CD4-positive, CD25-positive, alpha-beta regulatory T cell (primary cell): ENCODE results near the gene TGM5. TPM values are rescaled to one million over a fixed set of nuclear protein-coding genes. Genes with fewer than 3 reads are reported as not detected.
"Not testable (repeated sequence)": the region's sequence is repeated elsewhere in the genome, so short reads cannot be mapped to it uniquely, and the experiment has no call there.

ENCODE experiments used
- ATAC-seq, 2 donors: fragments of 150-1000 bp; cut with Tn5 transposase; one replicate each; pipeline ENCODE4 v1.10.0; 2021; ENCODE audit warnings: low read depth in 2 of 2, moderate number of reproducible peaks in 2 of 2, moderate library complexity in 1 of 2
- DNase-seq, 3 donors: peaks; one replicate each; pipeline versions ENCODE4 v3.0.0 to v3.0.0-alpha.2; 2012 to 2022; ENCODE audit warnings: mixed read lengths in 1 of 3
- H3K27ac ChIP-seq: one replicate; pipeline ENCODE4 v1.7.0; 2013; ENCODE audit warnings: mild to moderate bottlenecking, low read length; ENCODE audit not compliant: insufficient read depth, poor library complexity, severe bottlenecking
- H3K27me3 ChIP-seq: one replicate; pipeline ENCODE4 v1.7.0; 2013; ENCODE audit warnings: low read length; ENCODE audit not compliant: control insufficient read depth, insufficient read depth
- H3K36me3 ChIP-seq: one replicate; pipeline ENCODE4 v1.7.0; 2013; ENCODE audit warnings: mild to moderate bottlenecking, low read length, moderate library complexity; ENCODE audit not compliant: control insufficient read depth, insufficient read depth
- H3K4me1 ChIP-seq: 2 replicates; pipeline ENCODE4 v1.7.0; 2013; ENCODE audit warnings: mild to moderate bottlenecking, low read length; ENCODE audit not compliant: insufficient read depth, control insufficient read depth, poor library complexity, severe bottlenecking
- H3K4me3 ChIP-seq: one replicate; pipeline ENCODE4 v1.7.0; 2013; ENCODE audit warnings: low read depth, mild to moderate bottlenecking, low read length, moderate library complexity
- H3K9me3 ChIP-seq, 2 experiments: 1 replicate in 1 of 2; 2 replicates in 1 of 2; pipeline ENCODE4 v1.7.0; 2013; ENCODE audit warnings: low read length in 2 of 2, mild to moderate bottlenecking in 1 of 2, moderate library complexity in 1 of 2; ENCODE audit not compliant: control insufficient read depth in 2 of 2
- H3K27ac Mint-ChIP-seq, 3 donors: one replicate each; pipeline ENCODE4 v1.8.0; 2020 to 2022; ENCODE audit warnings: mild to moderate bottlenecking in 3 of 3, mixed read lengths in 3 of 3, moderate library complexity in 2 of 3
- H3K27me3 Mint-ChIP-seq: one replicate; pipeline ENCODE4 v1.8.0; 2022; ENCODE audit warnings: mild to moderate bottlenecking, mixed read lengths
- H3K36me3 Mint-ChIP-seq: one replicate; pipeline ENCODE4 v1.8.0; 2020; ENCODE audit warnings: mixed read lengths
- H3K4me1 Mint-ChIP-seq, 4 donors: one replicate each; pipeline ENCODE4 v1.8.0; 2020 to 2022; ENCODE audit warnings: mixed read lengths in 4 of 4, mild to moderate bottlenecking in 1 of 4
- H3K4me3 Mint-ChIP-seq, 4 donors: one replicate each; pipeline ENCODE4 v1.8.0; 2020 to 2022; ENCODE audit warnings: mild to moderate bottlenecking in 4 of 4, mixed read lengths in 4 of 4, moderate library complexity in 3 of 4
- H3K9me3 Mint-ChIP-seq, 7 donors: one replicate each; pipeline ENCODE4 v1.8.0; 2020 to 2022; ENCODE audit warnings: mixed read lengths in 7 of 7, mild to moderate bottlenecking in 3 of 7, moderate library complexity in 2 of 7
- polyA plus RNA-seq, 4 donors: library from polyadenylated mRNA; unstranded; fragments of 300-500 nt; fragmentation: Illumina TruSeq; gene quantifications; one replicate each; pipeline ENCODE4 v1.2.3, GENCODE V29; 2021
- total RNA-seq: library from RNA; stranded (reverse); gene quantifications from one replicate; pipeline ENCODE4 v1.2.3, GENCODE V29; 2022

TGM5 gene
- total and polyA plus RNA-seq, 5 donors from 2014 or later, result not detected

GRCh38 chr15:43232289-43232874 is 34.3 kb downstream of the TGM5 start:
- H3K4me1 ChIP-seq, result no peaks in the 10 kb centered on the region
- H3K27me3 Mint-ChIP-seq, result peaks cover 28% of the 10 kb centered on the region
- ATAC-seq (no peak), DNase-seq (no peak)
- no peak overlapping the region for H3K27ac Mint-ChIP-seq
- H3K4me3 ChIP-seq, result no peak overlapping the region
- H3K27me3 ChIP-seq, result no peaks in the 10 kb centered on the region
- H3K27ac ChIP-seq, result no peak overlapping the region
- H3K36me3 ChIP-seq, result no peaks in the 10 kb centered on the region
- H3K9me3 ChIP-seq, result no peaks in the 10 kb centered on the region
- H3K4me1 Mint-ChIP-seq, result no peaks in the 10 kb centered on the region
- no peak overlapping the region for H3K4me3 Mint-ChIP-seq
- no peaks in the 10 kb centered on the region for H3K36me3 Mint-ChIP-seq
- H3K9me3 Mint-ChIP-seq, result peaks cover 0 to 4% (median 0%) of the 10 kb centered on the region in 7 donors

DNA sequence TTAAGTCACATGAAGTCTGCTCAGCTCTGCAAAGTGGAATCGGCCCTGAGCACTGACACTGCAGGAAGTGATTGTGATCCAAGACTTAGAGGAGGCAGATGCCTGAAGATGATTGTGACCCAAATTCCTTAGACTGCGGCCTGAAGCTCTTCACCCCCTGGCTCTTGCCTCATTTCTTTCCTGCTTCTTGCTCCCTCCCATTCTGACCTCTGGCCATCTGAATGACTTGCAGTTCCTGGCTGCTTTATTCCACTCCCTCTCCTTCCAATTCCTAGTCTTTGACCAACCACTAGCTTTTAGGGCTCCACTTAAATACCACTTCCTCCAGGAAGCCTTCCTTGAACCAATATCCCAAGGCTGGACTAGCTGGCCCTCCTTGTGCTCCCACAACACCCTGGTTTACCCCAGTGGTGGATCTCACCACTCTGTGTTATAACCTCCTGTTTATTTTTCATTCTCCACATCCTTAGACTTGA is 36.0 kb downstream of the TGM5 start:
- Histone ChIP-seq H3K4me3 (no peak overlapping the region), H3K9me3 (no peaks in the 10 kb centered on the region), H3K36me3 (no peaks in the 10 kb centered on the region), H3K4me1 (no peaks in the 10 kb centered on the region), H3K27ac (no peak overlapping the region), H3K27me3 (no peaks in the 10 kb centered on the region)
- DNase-seq, result no peak
- peaks cover 0 to 4% (median 2%) of the 10 kb centered on the region in 4 donors for H3K4me1 Mint-ChIP-seq
- no peak for ATAC-seq
- H3K27me3 Mint-ChIP-seq, result peaks cover 17% of the 10 kb centered on the region
- H3K36me3 Mint-ChIP-seq, result no peaks in the 10 kb centered on the region
- H3K4me3 Mint-ChIP-seq, result no peak overlapping the region
- no peak overlapping the region for H3K27ac Mint-ChIP-seq
- H3K9me3 Mint-ChIP-seq, result peaks cover 0 to 4% (median 0%) of the 10 kb centered on the region in 7 donors

- no peaks in the 10 kb centered on the region for H3K36me3 Mint-ChIP-seq
- no peak overlapping the region for H3K27ac Mint-ChIP-seq
- Histone ChIP-seq H3K36me3 (no peaks in the 10 kb centered on the region), H3K4me3 (no peak overlapping the region), H3K27ac (no peak overlapping the region), H3K27me3 (no peaks in the 10 kb centered on the region), H3K4me1 (no peaks in the 10 kb centered on the region), H3K9me3 (no peaks in the 10 kb centered on the region)
- peaks cover 22% of the 10 kb centered on the region for H3K27me3 Mint-ChIP-seq
- peaks cover 0 to 4% (median 0%) of the 10 kb centered on the region in 7 donors for H3K9me3 Mint-ChIP-seq
- ATAC-seq (no peak), DNase-seq (no peak)
- H3K4me1 Mint-ChIP-seq, result peaks cover 0 to 8% (median 6%) of the 10 kb centered on the region in 4 donors
- no peak overlapping the region for H3K4me3 Mint-ChIP-seq
Measured at GRCh38 chr15:43229977-43230376, 36.8 kb downstream of the TGM5 start.

DNA sequence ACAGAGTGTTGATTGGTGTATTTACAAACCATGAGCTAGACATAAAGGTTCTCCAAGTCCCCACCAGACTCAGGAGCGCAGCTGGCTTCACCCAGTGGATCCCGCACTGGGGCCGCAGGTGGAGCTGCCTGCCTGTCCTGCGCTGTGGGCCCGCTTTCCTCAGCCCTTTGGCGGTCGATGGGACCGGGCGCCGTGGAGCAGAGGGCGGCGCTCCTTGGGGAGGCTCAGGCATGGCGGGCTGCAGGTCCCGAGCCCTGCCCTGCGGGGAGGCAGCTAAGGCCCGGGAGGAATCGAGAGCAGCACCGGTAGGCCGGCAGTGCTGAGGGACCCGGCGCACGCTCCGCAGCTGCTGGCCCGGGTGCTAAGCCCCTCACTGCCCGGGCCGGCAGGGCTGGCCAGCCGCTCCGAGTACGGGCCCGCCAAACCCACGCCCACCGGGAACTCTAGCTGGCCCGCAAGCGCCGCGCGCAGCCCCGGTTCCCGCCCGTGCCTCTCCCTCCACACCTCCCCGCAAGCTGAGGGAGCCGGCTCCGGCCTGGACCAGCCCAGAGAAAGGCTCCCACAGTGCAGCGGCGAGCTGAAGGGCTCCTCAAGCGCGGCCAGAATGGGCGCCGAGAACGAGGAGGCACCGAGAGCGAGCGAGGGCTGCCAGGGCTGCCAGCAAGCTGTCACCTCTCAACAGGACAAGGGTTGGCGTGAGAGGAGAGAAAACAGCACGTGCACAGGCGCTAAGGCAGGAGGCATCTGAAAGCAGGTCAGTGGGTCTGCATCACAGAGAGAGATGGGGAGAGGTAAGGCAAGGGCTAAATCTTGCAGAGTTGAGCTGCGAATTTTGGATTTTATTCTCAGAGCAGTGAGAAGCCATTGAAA is 40.1 kb downstream of the TGM5 start:
- Histone ChIP-seq H3K36me3 (no peaks in the 10 kb centered on the region), H3K27ac (no peak overlapping the region), H3K27me3 (no peaks in the 10 kb centered on the region), H3K4me1 (no peaks in the 10 kb centered on the region), H3K4me3 (no peak overlapping the region), H3K9me3 (no peaks in the 10 kb centered on the region)
- ATAC-seq (no peak), DNase-seq (no peak)
- H3K36me3 Mint-ChIP-seq, result no peaks in the 10 kb centered on the region
- no peak overlapping the region for H3K27ac Mint-ChIP-seq
- peaks cover 0 to 8% (median 6%) of the 10 kb centered on the region in 4 donors for H3K4me1 Mint-ChIP-seq
- H3K27me3 Mint-ChIP-seq, result peaks cover 35% of the 10 kb centered on the region
- H3K9me3 Mint-ChIP-seq, result peaks cover 0 to 1% (median 0%) of the 10 kb centered on the region in 7 donors
- no peak overlapping the region for H3K4me3 Mint-ChIP-seq

GRCh38 chr15:43225950-43226255 is 40.8 kb downstream of the TGM5 start:
- not testable (repeated sequence) for H3K4me1 Mint-ChIP-seq, H3K27me3 ChIP-seq, H3K9me3 ChIP-seq, DNase-seq, H3K36me3 ChIP-seq, ATAC-seq, H3K27ac ChIP-seq, H3K4me1 ChIP-seq, H3K9me3 Mint-ChIP-seq, H3K36me3 Mint-ChIP-seq, H3K4me3 ChIP-seq
- peak overlapping the region in 1 of 3 donors; percentile 74 for H3K27ac Mint-ChIP-seq
- H3K27me3 Mint-ChIP-seq, result peaks cover 40% of the 10 kb centered on the region
- peak overlapping the region in 2 of 4 donors; percentile 4 to 60 for H3K4me3 Mint-ChIP-seq

DNA sequence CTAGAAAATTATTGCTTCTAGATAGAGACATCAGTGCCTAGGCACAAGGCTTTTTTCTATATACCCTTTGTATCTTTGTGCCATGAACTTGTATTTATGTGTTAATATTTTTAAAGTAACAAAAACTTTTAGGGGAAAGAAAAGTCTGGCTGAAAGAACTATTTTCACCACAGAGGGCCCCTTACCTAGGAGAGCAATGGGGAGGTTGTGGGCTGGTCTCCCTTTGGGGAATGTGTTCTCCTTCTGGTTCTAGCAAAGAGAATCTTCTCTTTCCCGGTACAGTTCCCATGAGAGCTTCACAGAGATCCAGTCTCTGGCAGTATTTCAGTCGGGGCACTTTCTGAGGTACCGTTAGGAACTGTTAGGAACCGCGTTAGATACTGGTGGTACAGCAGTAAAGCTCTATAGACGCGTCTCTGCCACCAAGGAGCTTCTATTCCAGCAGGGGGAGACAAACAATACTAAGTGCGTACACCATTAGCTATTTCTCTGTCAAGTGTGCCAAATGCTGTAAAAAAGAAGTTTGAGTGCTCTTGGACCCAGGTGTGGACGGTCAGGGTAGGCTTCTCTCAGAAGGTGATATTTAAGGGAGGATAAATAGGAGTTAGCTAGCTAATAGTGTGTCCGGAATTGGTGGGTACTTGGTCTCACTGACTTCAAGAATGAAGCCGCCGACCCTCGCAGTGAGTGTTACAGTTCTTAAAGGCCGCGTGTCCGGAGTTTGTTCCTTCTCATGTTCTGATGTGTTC is 41.4 kb downstream of the TGM5 start:
- no peak overlapping the region for H3K27ac Mint-ChIP-seq
- no peaks in the 10 kb centered on the region for H3K36me3 Mint-ChIP-seq

DNA sequence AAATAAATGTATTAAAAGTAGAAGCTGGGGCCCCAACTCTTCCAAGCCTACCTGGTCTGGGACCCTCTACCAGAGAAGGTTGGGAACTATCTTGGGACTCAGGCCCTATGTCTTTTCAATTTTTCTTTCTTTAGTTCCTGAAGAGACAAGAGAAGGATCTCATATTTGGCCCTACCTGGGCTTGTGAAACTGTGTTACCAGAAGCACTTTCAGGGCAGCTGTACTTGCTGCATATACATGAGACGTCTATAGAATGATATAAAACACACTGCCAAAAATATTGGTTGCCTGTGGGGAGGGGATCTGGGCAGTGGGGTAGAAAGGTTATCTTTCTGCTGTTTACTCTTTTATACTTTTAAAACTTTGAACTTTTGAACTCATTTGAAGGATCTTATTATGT is 45.3 kb downstream of the TGM5 start:
- H3K4me1 Mint-ChIP-seq, result peaks cover 0 to 8% (median 6%) of the 10 kb centered on the region in 4 donors
- no peaks in the 10 kb centered on the region for H3K36me3 Mint-ChIP-seq
- Histone ChIP-seq H3K27ac (no peak overlapping the region), H3K27me3 (peaks cover 2% of the 10 kb centered on the region), H3K36me3 (no peaks in the 10 kb centered on the region), H3K9me3 (no peaks in the 10 kb centered on the region), H3K4me3 (no peak overlapping the region), H3K4me1 (no peaks in the 10 kb centered on the region)
- peaks cover 32% of the 10 kb centered on the region for H3K27me3 Mint-ChIP-seq
- peak overlapping the region in 1 of 4 donors; percentile 67 for H3K4me3 Mint-ChIP-seq
- ATAC-seq, result no peak
- no peak overlapping the region for H3K27ac Mint-ChIP-seq
- no peak for DNase-seq
- H3K9me3 Mint-ChIP-seq, result peaks cover 0 to 2% (median 0%) of the 10 kb centered on the region in 7 donors

More for the DNA sequence above, 41.4 kb downstream of the TGM5 start:
- Mint-ChIP-seq H3K9me3 (peaks cover 0 to 1% (median 0%) of the 10 kb centered on the region in 7 donors), H3K4me1 (peaks cover 0 to 8% (median 6%) of the 10 kb centered on the region in 4 donors), H3K27me3 (peaks cover 40% of the 10 kb centered on the region), H3K4me3 (peak overlapping the region in 2 of 4 donors; percentile 4 to 21)
- Histone ChIP-seq H3K27me3 (no peaks in the 10 kb centered on the region), H3K27ac (no peak overlapping the region), H3K4me3 (no peak overlapping the region), H3K4me1 (no peaks in the 10 kb centered on the region), H3K9me3 (no peaks in the 10 kb centered on the region), H3K36me3 (no peaks in the 10 kb centered on the region)
- ATAC-seq, result peak; percentile 76 to 83
- DNase-seq, result peak in 2 of 3 donors; percentile 60 to 77
